Measurements from ENCODE around the gene PLA2R1.

The PLA2R1 gene

GRCh38 chr2:159998243-159998642, 64.2 kb downstream of the PLA2R1 start:
- Mint-ChIP-seq H3K4me1 (ENCODE audit: low read depth) (no peaks in the 10 kb centered on the region), H3K9me3 (no peaks in the 10 kb centered on the region), H3K4me3 (no peak overlapping the region), H3K27ac (no peak overlapping the region), H3K36me3 (ENCODE audit: low read depth) (no peaks in the 10 kb centered on the region), H3K27me3 (no peaks in the 10 kb centered on the region)
- intact Hi-C loops (cut with micrococcal nuclease), result no loop called here

GRCh38 chr2:159996792-159997546, 65.4 kb downstream of the PLA2R1 start:
- H3K36me3 Mint-ChIP-seq (ENCODE audit: low read depth), result no peaks in the 10 kb centered on the region
- intact Hi-C loops (cut with micrococcal nuclease), result no loop called here
- no peaks in the 10 kb centered on the region for H3K27me3 Mint-ChIP-seq
- no peaks in the 10 kb centered on the region for H3K9me3 Mint-ChIP-seq
- no peak overlapping the region for H3K4me3 Mint-ChIP-seq
- H3K27ac Mint-ChIP-seq, result no peak overlapping the region
- H3K4me1 Mint-ChIP-seq (ENCODE audit: low read depth), result no peaks in the 10 kb centered on the region

- no peak overlapping the region for H3K4me3 Mint-ChIP-seq
- no peaks in the 10 kb centered on the region for H3K36me3 Mint-ChIP-seq (ENCODE audit: low read depth)
- H3K4me1 Mint-ChIP-seq (ENCODE audit: low read depth), result no peaks in the 10 kb centered on the region
- peaks cover 2% of the 10 kb centered on the region for H3K27me3 Mint-ChIP-seq
- no peak overlapping the region for H3K27ac Mint-ChIP-seq
- no peaks in the 10 kb centered on the region for H3K9me3 Mint-ChIP-seq
- intact Hi-C loops (cut with micrococcal nuclease), result no loop called here
These were observed 67.4 kb downstream of the PLA2R1 start for GRCh38 chr2:159995038-159995437.

GRCh38 chr2:159989249-159989648, 73.2 kb downstream of the PLA2R1 start:
- no peaks in the 10 kb centered on the region for H3K36me3 Mint-ChIP-seq (ENCODE audit: low read depth)
- no peak overlapping the region for H3K4me3 Mint-ChIP-seq
- peaks cover 2% of the 10 kb centered on the region for H3K27me3 Mint-ChIP-seq
- H3K9me3 Mint-ChIP-seq, result no peaks in the 10 kb centered on the region
- no peak overlapping the region for H3K27ac Mint-ChIP-seq
- H3K4me1 Mint-ChIP-seq (ENCODE audit: low read depth), result no peaks in the 10 kb centered on the region
- intact Hi-C loops (cut with micrococcal nuclease), result no loop called here

- intact Hi-C loops (cut with micrococcal nuclease), result no loop called here
- Mint-ChIP-seq H3K27me3 (peaks cover 2% of the 10 kb centered on the region), H3K4me3 (no peak overlapping the region), H3K36me3 (ENCODE audit: low read depth) (no peaks in the 10 kb centered on the region), H3K4me1 (ENCODE audit: low read depth) (no peaks in the 10 kb centered on the region), H3K9me3 (no peaks in the 10 kb centered on the region), H3K27ac (no peak overlapping the region)
These were observed 73.9 kb downstream of the PLA2R1 start for GRCh38 chr2:159988412-159988970.

GRCh38 chr2:159987181-159987580, 75.2 kb downstream of the PLA2R1 start:
- intact Hi-C loops (cut with micrococcal nuclease), result no loop called here
- Mint-ChIP-seq H3K4me3 (no peak overlapping the region), H3K27ac (no peak overlapping the region), H3K9me3 (no peaks in the 10 kb centered on the region), H3K4me1 (ENCODE audit: low read depth) (peaks cover 10% of the 10 kb centered on the region), H3K36me3 (ENCODE audit: low read depth) (no peaks in the 10 kb centered on the region), H3K27me3 (peaks cover 2% of the 10 kb centered on the region)

GRCh38 chr2:159985656-159986055, 76.8 kb downstream of the PLA2R1 start:
- H3K27me3 Mint-ChIP-seq, result peaks cover 2% of the 10 kb centered on the region

GRCh38 chr2:159984034-159984433, 78.4 kb downstream of the PLA2R1 start:
- H3K4me3 Mint-ChIP-seq, result no peak overlapping the region
- no peaks in the 10 kb centered on the region for H3K9me3 Mint-ChIP-seq
- H3K36me3 Mint-ChIP-seq (ENCODE audit: low read depth), result no peaks in the 10 kb centered on the region
- intact Hi-C loops (cut with micrococcal nuclease), result no loop called here
- no peak overlapping the region for H3K27ac Mint-ChIP-seq
- H3K27me3 Mint-ChIP-seq, result no peaks in the 10 kb centered on the region
- H3K4me1 Mint-ChIP-seq (ENCODE audit: low read depth), result peaks cover 12% of the 10 kb centered on the region

More at GRCh38 chr2:159985656-159986055, 76.8 kb downstream of the PLA2R1 start:
- H3K27ac Mint-ChIP-seq, result no peak overlapping the region
- intact Hi-C loops (cut with micrococcal nuclease), result no loop called here
- H3K9me3 Mint-ChIP-seq, result no peaks in the 10 kb centered on the region
- H3K36me3 Mint-ChIP-seq (ENCODE audit: low read depth), result no peaks in the 10 kb centered on the region
- H3K4me1 Mint-ChIP-seq (ENCODE audit: low read depth), result peaks cover 12% of the 10 kb centered on the region
- H3K4me3 Mint-ChIP-seq, result no peak overlapping the region

GRCh38 chr2:159982842-159983785, 79.3 kb downstream of the PLA2R1 start:
- intact Hi-C loops (cut with micrococcal nuclease), result no loop called here
- H3K27me3 Mint-ChIP-seq, result no peaks in the 10 kb centered on the region
- H3K4me1 Mint-ChIP-seq (ENCODE audit: low read depth), result peaks cover 12% of the 10 kb centered on the region
- H3K36me3 Mint-ChIP-seq (ENCODE audit: low read depth), result no peaks in the 10 kb centered on the region
- no peaks in the 10 kb centered on the region for H3K9me3 Mint-ChIP-seq
- no peak overlapping the region for H3K27ac Mint-ChIP-seq
- no peak overlapping the region for H3K4me3 Mint-ChIP-seq

GRCh38 chr2:159982270-159982669, 80.1 kb downstream of the PLA2R1 start:
- Mint-ChIP-seq H3K4me1 (ENCODE audit: low read depth) (peaks cover 12% of the 10 kb centered on the region), H3K27me3 (no peaks in the 10 kb centered on the region), H3K9me3 (no peaks in the 10 kb centered on the region), H3K27ac (no peak overlapping the region), H3K36me3 (ENCODE audit: low read depth) (no peaks in the 10 kb centered on the region), H3K4me3 (no peak overlapping the region)
- intact Hi-C loops (cut with micrococcal nuclease), result no loop called here

- no peaks in the 10 kb centered on the region for H3K4me1 Mint-ChIP-seq (ENCODE audit: low read depth)
- no peaks in the 10 kb centered on the region for H3K27me3 Mint-ChIP-seq
- intact Hi-C loops (cut with micrococcal nuclease), result no loop called here
- H3K27ac Mint-ChIP-seq, result no peak overlapping the region
- no peak overlapping the region for H3K4me3 Mint-ChIP-seq
- no peaks in the 10 kb centered on the region for H3K36me3 Mint-ChIP-seq (ENCODE audit: low read depth)
- no peaks in the 10 kb centered on the region for H3K9me3 Mint-ChIP-seq
These were observed 85.8 kb downstream of the PLA2R1 start for GRCh38 chr2:159976527-159977160.

GRCh38 chr2:159973325-159973724, 89.1 kb downstream of the PLA2R1 start:
- Mint-ChIP-seq H3K4me3 (no peak overlapping the region), H3K27me3 (no peaks in the 10 kb centered on the region), H3K27ac (no peak overlapping the region), H3K9me3 (no peaks in the 10 kb centered on the region), H3K36me3 (ENCODE audit: low read depth) (no peaks in the 10 kb centered on the region), H3K4me1 (ENCODE audit: low read depth) (no peaks in the 10 kb centered on the region)
- intact Hi-C loops (cut with micrococcal nuclease), result no loop called here

GRCh38 chr2:159971365-159972152, 90.9 kb downstream of the PLA2R1 start:
- Mint-ChIP-seq H3K27me3 (no peaks in the 10 kb centered on the region), H3K9me3 (no peaks in the 10 kb centered on the region), H3K36me3 (ENCODE audit: low read depth) (no peaks in the 10 kb centered on the region), H3K27ac (no peak overlapping the region), H3K4me3 (no peak overlapping the region), H3K4me1 (ENCODE audit: low read depth) (no peaks in the 10 kb centered on the region)
- intact Hi-C loops (cut with micrococcal nuclease), result no loop called here
